PC-3 (cell line): ENCODE results near the gene GTF3C5. TPM values are rescaled to one million over a fixed set of nuclear protein-coding genes. Genes with fewer than 3 reads are reported as not detected.

Experiments used
- ATAC-seq: fragments of 200-7000 bp; cut with Tn5 transposase; 2 replicates; pipeline ENCODE4 v1.9.1; 2020; ENCODE audit warnings: mild to moderate bottlenecking, moderate library complexity
- BruUV-seq: library from RNA; stranded (reverse); fragments of 400-500 nt; replicated peaks from 2 replicates; lab custom pipeline; 2021; lab: Mats Ljungman, UMichigan
- CTCF ChIA-PET: fragments of 300-600 bp; sonication (Branson Sonifier 250); formaldehyde crosslinking; loops from one replicate; lab custom pipeline; 2022; ENCODE audit warnings: antibody characterized with exemption; lab: Charles Lee
- POLR2A ChIA-PET: fragments of 300-600 bp; sonication (Branson Sonifier 250); formaldehyde crosslinking; loops from one replicate; lab custom pipeline; 2022; ENCODE audit warnings: antibody characterized with exemption; ENCODE audit not compliant: unreplicated experiment; lab: Charles Lee
- DNase-seq: peaks from one replicate; pipeline ENCODE4 v3.0.0-alpha.2; 2015
- H2AFZ ChIP-seq: fragments of 300-600 bp; sonication (generic); 2 replicates; pipeline ENCODE4 v1.6.0; 2016; ENCODE audit warnings: antibody characterized with exemption, low read length
- H3F3A ChIP-seq: fragments of 300-600 bp; sonication (generic); one replicate; pipeline ENCODE4 v1.6.0; 2017; ENCODE audit warnings: antibody characterized with exemption, low read length, control low read depth, mild to moderate bottlenecking; ENCODE audit not compliant: unreplicated experiment
- H3K27ac ChIP-seq: fragments of 300-600 bp; sonication (generic); 2 replicates; pipeline ENCODE4 v1.5.1; 2016; ENCODE audit warnings: mild to moderate bottlenecking, low read length
- H3K27me3 ChIP-seq: fragments of 300-600 bp; sonication (generic); 2 replicates; pipeline ENCODE4 v1.6.1; 2016; ENCODE audit warnings: low read length, mixed read lengths
- H3K36me3 ChIP-seq: fragments of 300-600 bp; sonication (generic); 2 replicates; pipeline ENCODE4 v1.6.1; 2016; ENCODE audit warnings: low read depth, mixed run types, low read length, mixed read lengths
- H3K4me1 ChIP-seq: fragments of 300-600 bp; sonication (generic); 2 replicates; pipeline ENCODE4 v1.5.1; 2016; ENCODE audit warnings: low read length; ENCODE audit not compliant: insufficient read depth
- H3K4me2 ChIP-seq: fragments of 300-600 bp; sonication (generic); 2 replicates; pipeline ENCODE4 v1.6.0; 2016; ENCODE audit warnings: low read length
- H3K4me3 ChIP-seq: fragments of 300-600 bp; sonication (generic); 2 replicates; pipeline ENCODE4 v1.5.1; 2016; ENCODE audit warnings: mild to moderate bottlenecking, low read length, mixed read lengths
- H3K79me2 ChIP-seq: fragments of 300-600 bp; sonication (generic); 2 replicates; pipeline ENCODE4 v1.6.1; 2017; ENCODE audit warnings: low read length, mixed read lengths
- H3K9ac ChIP-seq: fragments of 300-600 bp; sonication (generic); 2 replicates; pipeline ENCODE4 v1.6.0; 2016; ENCODE audit warnings: mild to moderate bottlenecking, low read length
- H3K9me2 ChIP-seq: fragments of 300-600 bp; sonication (generic); replicated peaks from 2 replicates; pipeline ENCODE4 v1.6.1; 2016; ENCODE audit warnings: mixed run types, low read length, mixed read lengths
- H3K9me3 ChIP-seq: fragments of 300-600 bp; sonication (generic); 2 replicates; pipeline ENCODE4 v1.6.1; 2016; ENCODE audit warnings: low read length, mixed read lengths
- H4K20me1 ChIP-seq: fragments of 300-600 bp; sonication (generic); 2 replicates; pipeline ENCODE4 v1.6.1; 2016; ENCODE audit warnings: low read length, mixed read lengths
- CTCF ChIP-seq: fragments of 300-600 bp; sonication (generic); conservative IDR thresholded peaks from 2 replicates; pipeline ENCODE4 v1.5.1; 2017; ENCODE audit warnings: antibody characterized with exemption, low read depth, mild to moderate bottlenecking, low read length
- EZH2 ChIP-seq: fragments of 300-600 bp; sonication (generic); IDR thresholded peaks from one replicate; pipeline ENCODE4 v1.6.1; 2017; ENCODE audit warnings: antibody characterized with exemption, mild to moderate bottlenecking, low read length; ENCODE audit not compliant: unreplicated experiment
- EZH2phosphoT487 ChIP-seq: fragments of 300-600 bp; sonication (generic); IDR thresholded peaks from 2 replicates; pipeline ENCODE4 v1.6.1; 2018; ENCODE audit warnings: mild to moderate bottlenecking, antibody characterized with exemption, low read length, borderline replicate concordance
- intact Hi-C: fragments of 100-400 bp; cut with micrococcal nuclease; formaldehyde crosslinking; loops from 2 replicates; pipeline ENCODE4 v1.9.0; 2023
- total RNA-seq: library from RNA; depleted of rRNA; stranded (reverse); fragments of >200 nt; gene quantifications from 2 replicates; pipeline ENCODE4 v1.2.3, GENCODE V29; 2014

GTF3C5 gene
- total RNA-seq, 1 experiment from 2014 or later = 78.5 TPM

GRCh38 chr9:133064241-133065069, 33.7 kb downstream of the GTF3C5 start:
- intact Hi-C loops = no loop called here
- H3K27ac ChIP-seq = no peak overlapping the region
- DNase-seq (no peak), ATAC-seq (no peak)
- H3K36me3 ChIP-seq = no peaks in the 10 kb centered on the region
- H3K27me3 ChIP-seq = no peaks in the 10 kb centered on the region
- H3K9ac ChIP-seq = no peak overlapping the region
- no peak overlapping the region for H2AFZ ChIP-seq
- no peaks in the 10 kb centered on the region for H4K20me1 ChIP-seq
- TF ChIP-seq CTCF (no peak), EZH2 (no peak), EZH2phosphoT487 (no peak)
- ChIA-PET POLR2A (no interaction called here), CTCF (no interaction called here)
- no peaks in the 10 kb centered on the region for H3K4me1 ChIP-seq
- no peaks in the 10 kb centered on the region for H3K9me3 ChIP-seq
- no peaks in the 10 kb centered on the region for H3K9me2 ChIP-seq
- BruUV-seq = no TSS peak
- H3K4me3 ChIP-seq = no peak overlapping the region
- no peaks in the 10 kb centered on the region for H3K79me2 ChIP-seq
- no peaks in the 10 kb centered on the region for H3F3A ChIP-seq
- no peak overlapping the region for H3K4me2 ChIP-seq

- no peak overlapping the region for H3K4me3 ChIP-seq
- no peak for TF ChIP-seq EZH2phosphoT487
- no peak for TF ChIP-seq EZH2
- TF ChIP-seq CTCF = no peak
- H3K27me3 ChIP-seq = no peaks in the 10 kb centered on the region
- H3K36me3 ChIP-seq = no peaks in the 10 kb centered on the region
- H3K9me2 ChIP-seq = no peaks in the 10 kb centered on the region
- no peaks in the 10 kb centered on the region for H3K4me1 ChIP-seq
- BruUV-seq = no TSS peak
- H3K4me2 ChIP-seq = no peak overlapping the region
- H4K20me1 ChIP-seq = no peaks in the 10 kb centered on the region
- ChIA-PET POLR2A (no interaction called here), CTCF (no interaction called here)
- DNase-seq = no peak
- H3K27ac ChIP-seq = no peak overlapping the region
- H3K9ac ChIP-seq = no peak overlapping the region
- H3F3A ChIP-seq = no peaks in the 10 kb centered on the region
- H2AFZ ChIP-seq = no peak overlapping the region
- no peaks in the 10 kb centered on the region for H3K79me2 ChIP-seq
- intact Hi-C loops = no loop called here
- no peak for ATAC-seq
- H3K9me3 ChIP-seq = no peaks in the 10 kb centered on the region
Measured at GRCh38 chr9:133065070-133065388, 34.2 kb downstream of the GTF3C5 start.
